Measurements from ENCODE around the gene CDH24. TPM values are rescaled to one million over a fixed set of nuclear protein-coding genes. Genes with fewer than 3 reads are reported as not detected.

CDH24 gene
- polyA plus RNA-seq, 3 donors = 0.13 to 0.14 TPM; not detected in 1

DNA sequence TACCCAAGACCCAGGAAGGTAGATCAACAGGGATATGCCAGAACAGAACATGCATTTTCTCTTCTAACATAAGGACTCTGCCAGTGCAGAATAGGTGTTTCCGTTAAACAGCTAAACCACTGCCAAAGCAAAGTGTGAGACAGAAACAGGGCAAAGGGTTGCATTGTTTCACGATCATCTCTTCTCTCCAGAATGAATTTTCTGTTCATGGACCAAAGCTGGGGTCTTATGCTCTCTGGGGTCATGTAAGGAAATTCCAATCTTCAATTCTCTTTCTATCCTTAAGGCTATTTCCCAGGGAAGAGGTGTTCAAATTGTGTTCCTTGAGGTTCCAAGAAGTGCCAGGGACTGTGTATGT is 33.5 kb downstream of the CDH24 start:
- Histone ChIP-seq H3K79me2 (ENCODE audit: insufficient read depth, low read length) (no peaks in the 10 kb centered on the region), H4K20me1 (ENCODE audit: insufficient read depth, low read length) (no peaks in the 10 kb centered on the region), H3K4me3 (replicated peaks in 1 of 3; ENCODE audit: low read depth in 2 of 3, low read length in 3 of 3) (no peak overlapping the region), H3K27ac (ENCODE audit: low read depth in 1 of 2, low read length in 2 of 2) (no peak overlapping the region), H2AFZ (ENCODE audit: insufficient read depth, low read depth, low read length, poor library complexity, severe bottlenecking) (no peak overlapping the region), H3K36me3 (replicated peaks in 1 of 2; ENCODE audit: control insufficient read depth in 1 of 2, insufficient read depth in 2 of 2, low read length in 2 of 2) (peaks cover 16 to 28% of the 10 kb centered on the region in 2 donors), H3K9ac (ENCODE audit: insufficient read depth, low read length, poor library complexity, severe bottlenecking) (no peak overlapping the region), H3K27me3 (ENCODE audit: control insufficient read depth in 2 of 2, insufficient read depth in 2 of 2, low read length in 2 of 2) (no peaks in the 10 kb centered on the region), H3K4me2 (replicated peaks; ENCODE audit: extremely low read depth, low read length, poor library complexity, severe bottlenecking) (no peak overlapping the region), H3K9me3 (replicated peaks in 1 of 2; ENCODE audit: control insufficient read depth in 1 of 2, insufficient read depth in 1 of 2, low read length in 2 of 2) (no peaks in the 10 kb centered on the region), H3K4me1 (ENCODE audit: control insufficient read depth in 1 of 2, insufficient read depth in 2 of 2, low read length in 2 of 2) (peaks cover 3 to 7% of the 10 kb centered on the region in 2 donors)
- no peak for TF ChIP-seq CTCF (IDR thresholded peaks at IDR 0.05)
- Mint-ChIP-seq H3K36me3 (peaks cover 34 to 52% of the 10 kb centered on the region in 2 donors), H3K27me3 (ENCODE audit: low read depth in 3 of 3) (no peaks in the 10 kb centered on the region), H3K27ac (no peak overlapping the region), H3K9me3 (no peaks in the 10 kb centered on the region), H3K4me1 (peaks cover 10% of the 10 kb centered on the region), H3K4me3 (no peak overlapping the region)
- intact Hi-C loops (cut with micrococcal nuclease) = no loop called here
- DNase-seq = no peak
- WGBS (ENCODE audit: insufficient coverage) = no CpG with 5 or more reads among the region's 2 CpGs

DNA sequence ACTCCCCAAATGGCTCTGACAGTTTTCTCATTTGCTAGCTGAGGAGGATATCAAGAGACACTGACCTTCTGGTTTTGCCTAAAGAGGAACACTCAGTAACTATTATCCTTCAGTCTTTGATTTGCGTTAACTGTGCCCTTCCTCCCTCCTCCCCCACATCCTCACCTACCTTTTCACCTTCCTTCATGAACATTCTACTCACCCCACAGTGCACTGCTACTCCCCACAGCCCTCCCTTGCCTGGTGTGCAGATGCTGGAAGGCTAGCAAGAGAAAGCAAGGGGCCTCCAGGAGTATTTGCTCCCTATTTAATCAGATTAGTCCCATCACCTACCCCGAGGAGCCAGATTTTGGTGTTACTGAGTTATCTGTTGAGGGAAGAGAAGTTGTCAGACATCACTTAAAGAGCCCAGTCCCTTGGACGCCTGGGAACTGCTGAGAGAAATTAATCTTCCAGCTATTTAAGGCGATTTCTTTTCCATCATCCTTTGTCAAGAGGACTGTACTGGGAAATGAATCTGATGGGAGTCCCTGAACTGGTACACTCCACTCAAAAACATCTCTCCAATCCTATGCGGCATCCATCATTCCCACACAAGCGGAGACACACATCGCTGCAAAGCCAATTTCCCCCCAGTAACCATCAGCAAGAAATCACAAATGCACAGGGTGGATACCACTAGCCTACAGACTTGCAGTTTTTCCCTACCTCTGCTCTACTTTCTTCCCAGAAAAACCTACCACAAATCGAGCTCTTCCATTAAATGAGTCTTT is 34.1 kb downstream of the CDH24 start:
- no peaks in the 10 kb centered on the region for H3K9me3 Mint-ChIP-seq

More for the DNA sequence above, 34.1 kb downstream of the CDH24 start:
- H4K20me1 ChIP-seq (ENCODE audit: insufficient read depth, low read length) = no peaks in the 10 kb centered on the region
- H3K4me3 Mint-ChIP-seq = no peak overlapping the region
- no peak overlapping the region for H2AFZ ChIP-seq (ENCODE audit: insufficient read depth, low read depth, low read length, poor library complexity, severe bottlenecking)
- peaks cover 8% of the 10 kb centered on the region for H3K4me1 Mint-ChIP-seq
- H3K27me3 Mint-ChIP-seq (ENCODE audit: low read depth in 3 of 3) = no peaks in the 10 kb centered on the region
- no peaks in the 10 kb centered on the region for H3K79me2 ChIP-seq (ENCODE audit: insufficient read depth, low read length)
- H3K27ac ChIP-seq (ENCODE audit: low read depth in 1 of 2, low read length in 2 of 2) = no peak overlapping the region
- no peak overlapping the region for H3K9ac ChIP-seq (ENCODE audit: insufficient read depth, low read length, poor library complexity, severe bottlenecking)
- H3K36me3 ChIP-seq (replicated peaks in 1 of 2; ENCODE audit: control insufficient read depth in 1 of 2, insufficient read depth in 2 of 2, low read length in 2 of 2) = peaks cover 12 to 24% of the 10 kb centered on the region in 2 donors
- no peak overlapping the region for H3K4me3 ChIP-seq (replicated peaks in 1 of 3; ENCODE audit: low read depth in 2 of 3, low read length in 3 of 3)
- 100% methylated on average over 3 of the region's 8 CpGs for WGBS (ENCODE audit: insufficient coverage)
- H3K4me2 ChIP-seq (replicated peaks; ENCODE audit: extremely low read depth, low read length, poor library complexity, severe bottlenecking) = no peak overlapping the region
- no peak for TF ChIP-seq CTCF (IDR thresholded peaks at IDR 0.05)
- peaks cover 2 to 7% of the 10 kb centered on the region in 2 donors for H3K4me1 ChIP-seq (ENCODE audit: control insufficient read depth in 1 of 2, insufficient read depth in 2 of 2, low read length in 2 of 2)
- H3K9me3 ChIP-seq (replicated peaks in 1 of 2; ENCODE audit: control insufficient read depth in 1 of 2, insufficient read depth in 1 of 2, low read length in 2 of 2) = no peaks in the 10 kb centered on the region
- peaks cover 32 to 50% of the 10 kb centered on the region in 2 donors for H3K36me3 Mint-ChIP-seq
- intact Hi-C loops (cut with micrococcal nuclease) = no loop called here
- peak overlapping the region in 1 of 7 donors; percentile 61 for H3K27ac Mint-ChIP-seq
- no peaks in the 10 kb centered on the region for H3K27me3 ChIP-seq (ENCODE audit: control insufficient read depth in 2 of 2, insufficient read depth in 2 of 2, low read length in 2 of 2)
- no peak for DNase-seq

All from CD14-positive monocyte (primary cell).